GM23248 (cell line): ENCODE measurements around the gene TRPC4AP. TPM values are rescaled to one million over a fixed set of nuclear protein-coding genes. Genes with fewer than 3 reads are reported as not detected.

Experiments
- DNase-seq: peaks from one replicate; pipeline ENCODE4 v3.0.0-alpha.2; 2015
- H2AFZ ChIP-seq: fragments of 200-600 bp; sonication (generic); 2 replicates; pipeline ENCODE4 v1.6.1; 2016; ENCODE audit warnings: antibody characterized with exemption
- H3F3A ChIP-seq: fragments of 200-600 bp; sonication (generic); 2 replicates; pipeline ENCODE4 v1.6.1; 2016; ENCODE audit warnings: mild to moderate bottlenecking, antibody characterized with exemption, mixed run types; ENCODE audit not compliant: insufficient read depth
- H3K27ac ChIP-seq: fragments of 200-600 bp; sonication (generic); 2 replicates; pipeline ENCODE4 v1.5.1; 2016; ENCODE audit warnings: mild to moderate bottlenecking
- H3K27me3 ChIP-seq: fragments of 200-600 bp; sonication (generic); replicated peaks from 2 replicates; pipeline ENCODE4 v1.6.1; 2016; ENCODE audit warnings: mild to moderate bottlenecking; ENCODE audit not compliant: insufficient read depth
- H3K36me3 ChIP-seq: fragments of 200-600 bp; sonication (generic); 2 replicates; pipeline ENCODE4 v1.6.1; 2016; ENCODE audit warnings: low read depth, mild to moderate bottlenecking
- H3K4me1 ChIP-seq: fragments of 200-600 bp; sonication (generic); 2 replicates; pipeline ENCODE4 v1.6.1; 2016; ENCODE audit warnings: mild to moderate bottlenecking; ENCODE audit not compliant: insufficient read depth
- H3K4me2 ChIP-seq: fragments of 200-600 bp; sonication (generic); one replicate; pipeline ENCODE4 v1.6.1; 2016; ENCODE audit warnings: mild to moderate bottlenecking; ENCODE audit not compliant: unreplicated experiment
- H3K4me3 ChIP-seq: fragments of 200-600 bp; sonication (generic); 2 replicates; pipeline ENCODE4 v1.5.1; 2016; ENCODE audit warnings: mild to moderate bottlenecking
- H3K79me2 ChIP-seq: fragments of 200-600 bp; sonication (generic); 2 replicates; pipeline ENCODE4 v1.6.1; 2016; ENCODE audit warnings: mild to moderate bottlenecking; ENCODE audit not compliant: insufficient read depth
- H3K9ac ChIP-seq: fragments of 200-600 bp; sonication (generic); 2 replicates; pipeline ENCODE4 v1.6.1; 2016; ENCODE audit warnings: mild to moderate bottlenecking
- H3K9me2 ChIP-seq: fragments of 200-600 bp; sonication (generic); 2 replicates; pipeline ENCODE4 v1.6.1; 2016; ENCODE audit warnings: mixed run types, mild to moderate bottlenecking, moderate library complexity; ENCODE audit not compliant: insufficient read depth
- H3K9me3 ChIP-seq: fragments of 200-600 bp; sonication (generic); one replicate; pipeline ENCODE4 v1.6.1; 2017; ENCODE audit warnings: low read depth
- H4K20me1 ChIP-seq: fragments of 200-600 bp; sonication (generic); 2 replicates; pipeline ENCODE4 v1.6.0; 2016; ENCODE audit not compliant: insufficient read depth
- EZH2 ChIP-seq: fragments of 200-600 bp; sonication (generic); IDR thresholded peaks from 2 replicates; pipeline ENCODE4 v1.6.1; 2018; ENCODE audit warnings: antibody characterized with exemption, mild to moderate bottlenecking; ENCODE audit not compliant: insufficient read depth, poor library complexity, severe bottlenecking
- EZH2phosphoT487 ChIP-seq: fragments of 200-600 bp; sonication (generic); IDR thresholded peaks from 2 replicates; pipeline ENCODE4 v1.6.1; 2018; ENCODE audit warnings: antibody characterized with exemption, moderate library complexity, mild to moderate bottlenecking, low read depth; ENCODE audit not compliant: insufficient read depth
- WGBS, 2 experiments: methylation state at CpG; one replicate each; pipeline ENCODE4 v1.1.6; 2015 to 2017; ENCODE audit warnings: low lambda C conversion rate in 2 of 2, low coverage in 1 of 2; ENCODE audit errors: missing lambda C conversion rate in 2 of 2; 5-methylcytosine and 5-hydroxymethylcytosine counted together
- in situ Hi-C: fragments of 300-500 bp; cut with MboI; formaldehyde crosslinking; loops from 2 replicates; pipeline ENCODE4 v1.15.0; 2020
- polyA plus RNA-seq: library from polyadenylated mRNA; unstranded; fragments of >200 nt; fragmentation: Nextera tagmentation; extraction: Ambion mirVana; gene quantifications from 2 replicates; pipeline ENCODE4 v1.2.1, GENCODE V29; 2016
- total RNA-seq: library from RNA; depleted of rRNA; stranded (reverse); fragments of >200 nt; shearing (Covaris generic); gene quantifications from 2 replicates; pipeline ENCODE4 v1.2.3, GENCODE V29; 2014

TRPC4AP gene
- total and polyA plus RNA-seq, 2 experiments from 2014 or later, result 63.4 to 92.7 TPM

DNA sequence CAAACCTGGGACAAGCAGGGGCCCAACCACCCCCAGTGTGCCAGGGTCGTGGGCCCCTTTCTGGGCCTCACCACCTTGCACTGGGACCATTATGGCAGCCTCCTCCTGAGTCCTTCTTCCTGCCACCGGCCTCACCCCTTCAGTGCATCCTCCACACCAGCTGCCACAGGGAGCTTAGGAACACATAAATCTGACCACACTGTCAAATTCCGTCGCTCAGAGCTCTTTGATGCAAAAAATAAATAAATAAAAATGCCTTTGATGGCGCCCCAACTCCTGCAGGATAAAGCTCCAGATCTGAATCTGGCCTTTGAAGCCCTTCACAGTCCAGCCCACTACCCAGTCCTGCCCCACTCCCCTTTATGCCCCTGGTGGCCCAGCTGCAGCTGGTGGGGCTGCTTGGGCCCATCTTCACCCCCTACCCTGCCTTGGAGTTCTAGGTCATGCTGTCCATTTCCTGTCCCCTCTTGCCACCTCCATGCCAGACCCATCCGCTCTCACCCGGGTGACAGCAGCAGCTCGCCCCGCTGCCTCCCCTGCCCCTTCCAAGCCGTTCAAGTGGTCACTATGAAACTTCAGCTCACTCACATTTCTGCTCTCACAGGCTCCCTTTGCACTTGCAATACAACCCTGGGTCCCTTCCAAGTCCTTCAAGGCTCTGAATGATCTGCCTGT lies 120.9 kb downstream of the TRPC4AP start:
- Histone ChIP-seq H3K9me3 (no peaks in the 10 kb centered on the region), H3K4me1 (no peaks in the 10 kb centered on the region), H3K79me2 (no peaks in the 10 kb centered on the region), H3K27ac (no peak overlapping the region), H3K9ac (no peak overlapping the region), H3K36me3 (no peaks in the 10 kb centered on the region), H3K4me3 (no peak overlapping the region), H4K20me1 (no peaks in the 10 kb centered on the region), H3F3A (no peaks in the 10 kb centered on the region), H3K27me3 (no peaks in the 10 kb centered on the region), H3K4me2 (no peak overlapping the region), H2AFZ (no peak overlapping the region), H3K9me2 (no peaks in the 10 kb centered on the region)
- no peak for TF ChIP-seq EZH2
- TF ChIP-seq EZH2phosphoT487, result no peak
- 68 to 72% methylated on average over 10 of the region's 10 CpGs for WGBS, 2 experiments
- no peak for DNase-seq
- in situ Hi-C loops, result no loop called here

GRCh38 chr20:34970846-34971560 lies 121.6 kb downstream of the TRPC4AP start:
- no peaks in the 10 kb centered on the region for H3K79me2 ChIP-seq
- H3K27me3 ChIP-seq, result no peaks in the 10 kb centered on the region
- H3K9ac ChIP-seq, result no peak overlapping the region
- no peak overlapping the region for H3K4me3 ChIP-seq
- in situ Hi-C loops, result no loop called here
- no peaks in the 10 kb centered on the region for H3K9me3 ChIP-seq
- no peaks in the 10 kb centered on the region for H3K36me3 ChIP-seq
- no peaks in the 10 kb centered on the region for H3F3A ChIP-seq
- H4K20me1 ChIP-seq, result no peaks in the 10 kb centered on the region
- no peak overlapping the region for H2AFZ ChIP-seq
- no peak for TF ChIP-seq EZH2phosphoT487
- H3K27ac ChIP-seq, result no peak overlapping the region
- no peak overlapping the region for H3K4me2 ChIP-seq
- no peak for DNase-seq
- H3K9me2 ChIP-seq, result no peaks in the 10 kb centered on the region
- WGBS, 2 experiments, result 79 to 87% methylated on average over 8 to 9 of the region's 9 CpGs
- no peaks in the 10 kb centered on the region for H3K4me1 ChIP-seq

DNA sequence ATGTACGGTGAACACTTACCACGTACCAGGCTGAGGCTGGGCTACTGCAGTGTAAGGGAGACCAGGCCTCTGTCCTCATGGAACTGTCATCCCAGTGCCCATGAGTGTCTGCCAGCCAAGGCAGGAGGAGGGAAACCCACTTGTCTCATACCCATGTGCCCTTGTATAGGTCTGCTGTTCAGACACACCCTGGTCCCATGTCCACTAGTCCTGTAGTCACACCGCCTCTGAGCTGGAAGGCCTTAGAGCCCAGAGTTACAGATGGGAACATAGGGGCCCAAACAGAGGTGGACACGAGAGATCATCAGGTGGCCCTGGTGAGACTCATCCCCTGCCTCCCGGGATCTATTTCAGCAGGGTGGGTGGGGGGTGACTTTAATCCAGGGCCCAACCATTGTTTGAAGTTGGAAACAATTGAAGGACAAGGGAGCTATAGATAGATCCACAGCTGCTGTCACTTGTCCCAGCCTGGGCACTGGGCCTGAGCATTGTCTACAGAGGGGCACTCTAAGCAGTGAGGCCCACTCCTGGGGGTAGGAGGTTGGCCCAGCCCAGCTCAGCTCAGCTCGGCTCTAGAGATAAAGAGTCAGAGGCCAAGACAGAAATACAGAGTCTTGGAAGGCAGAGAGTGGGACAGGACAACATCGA lies 122.3 kb downstream of the TRPC4AP start:
- DNase-seq, result no peak
- Histone ChIP-seq H3K9me2 (no peaks in the 10 kb centered on the region), H3K36me3 (no peaks in the 10 kb centered on the region), H3K79me2 (no peaks in the 10 kb centered on the region), H3K9ac (no peak overlapping the region), H3K27ac (no peak overlapping the region), H3K27me3 (no peaks in the 10 kb centered on the region), H3F3A (no peaks in the 10 kb centered on the region), H3K4me3 (no peak overlapping the region), H3K4me2 (no peak overlapping the region), H3K9me3 (no peaks in the 10 kb centered on the region), H3K4me1 (no peaks in the 10 kb centered on the region), H4K20me1 (no peaks in the 10 kb centered on the region), H2AFZ (no peak overlapping the region)
- TF ChIP-seq EZH2phosphoT487 (no peak), EZH2 (no peak)
- 65 to 74% methylated on average over 7 of the region's 7 CpGs for WGBS, 2 experiments
- in situ Hi-C loops, result no loop called here

- no peak for DNase-seq
- 69 to 75% methylated on average over 7 of the region's 7 CpGs for WGBS, 2 experiments
Observed at GRCh38 chr20:34968042-34968775, 124.4 kb downstream of the TRPC4AP start.

More at GRCh38 chr20:34968042-34968775, 124.4 kb downstream of the TRPC4AP start:
- H3K36me3 ChIP-seq, result no peaks in the 10 kb centered on the region
- H4K20me1 ChIP-seq, result no peaks in the 10 kb centered on the region
- no peaks in the 10 kb centered on the region for H3K9me2 ChIP-seq
- in situ Hi-C loops, result no loop called here
- TF ChIP-seq EZH2 (no peak), EZH2phosphoT487 (no peak)
- H3K4me3 ChIP-seq, result no peak overlapping the region
- no peak overlapping the region for H3K4me2 ChIP-seq
- no peaks in the 10 kb centered on the region for H3K79me2 ChIP-seq
- H3K9ac ChIP-seq, result no peak overlapping the region
- H3K4me1 ChIP-seq, result no peaks in the 10 kb centered on the region
- H3K9me3 ChIP-seq, result no peaks in the 10 kb centered on the region
- no peaks in the 10 kb centered on the region for H3K27me3 ChIP-seq
- H3F3A ChIP-seq, result no peaks in the 10 kb centered on the region
- H3K27ac ChIP-seq, result no peak overlapping the region
- H2AFZ ChIP-seq, result no peak overlapping the region
